ENCODE data around the gene WBP2NL.
A peak's percentile ranks its signal among the peaks of the same experiment; 100 is the strongest.
"Not testable (repeated sequence)": the region's sequence is repeated elsewhere in the genome, so short reads cannot be mapped to it uniquely, and the experiment has no call there.

WBP2NL gene

DNA sequence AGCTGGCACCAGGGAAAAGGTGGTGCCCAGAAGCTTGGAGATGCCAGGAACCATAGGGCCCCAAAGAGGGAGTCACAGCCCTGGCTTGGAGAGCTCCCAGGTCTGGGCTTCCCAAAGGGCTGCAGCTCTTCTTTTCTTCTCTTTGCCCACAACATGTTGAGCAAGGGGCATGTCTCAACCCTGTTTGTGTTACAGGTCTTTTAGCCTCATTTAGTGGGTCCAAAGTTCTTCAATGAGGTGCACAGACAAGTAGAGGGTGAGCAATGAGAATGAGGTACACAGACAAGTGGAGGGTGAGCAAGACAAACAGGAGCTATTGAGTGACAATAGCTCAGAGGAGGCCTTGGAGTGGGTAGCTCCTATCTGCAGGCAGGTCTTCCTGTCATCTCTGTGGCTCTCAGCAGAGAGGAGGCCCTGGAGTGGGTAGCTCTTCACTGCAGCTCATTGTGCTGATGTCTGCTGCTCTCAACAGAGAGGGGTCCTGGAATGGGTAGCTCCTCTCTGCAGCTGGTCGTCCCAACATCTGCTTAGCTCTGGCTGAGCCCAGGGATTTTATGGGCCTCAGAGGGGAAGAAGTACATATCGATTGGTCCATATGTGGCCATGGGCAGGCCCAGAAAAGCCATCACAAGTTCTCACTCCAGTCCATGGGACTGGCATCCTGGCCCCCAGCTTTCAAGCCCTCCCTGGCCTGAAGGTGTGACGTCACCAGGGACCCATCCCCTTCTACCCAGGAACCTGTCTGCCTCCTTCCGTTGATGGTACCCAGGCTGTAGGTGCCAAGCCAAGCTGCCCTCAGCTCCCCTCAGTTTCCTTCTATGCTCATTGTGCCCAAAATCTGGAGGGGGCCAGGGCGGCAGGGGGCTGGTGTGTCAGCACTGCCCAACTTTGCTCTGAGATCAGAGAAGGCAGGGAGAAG, 34.9 kb downstream of the WBP2NL start:
- no peak for ATAC-seq

DNA sequence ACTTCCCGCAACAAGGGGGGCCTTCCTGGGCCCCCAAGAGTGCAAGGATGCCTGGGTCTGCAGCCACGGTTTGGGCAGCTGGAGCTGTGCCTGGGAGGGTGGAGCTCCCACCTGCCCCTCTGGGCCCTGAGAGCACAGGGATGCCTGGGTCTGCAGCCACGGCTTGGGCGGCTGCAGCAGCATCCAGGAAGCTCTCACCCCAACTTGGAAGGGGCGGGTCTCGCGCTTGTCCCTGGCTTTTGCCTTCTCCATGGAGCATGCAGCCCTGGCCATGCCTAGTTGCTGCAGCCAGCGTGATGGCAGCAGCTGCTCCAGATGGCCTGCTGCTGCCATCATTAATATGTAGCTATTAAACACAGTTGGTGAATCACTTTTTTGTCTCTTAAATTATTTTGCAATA, 36.7 kb downstream of the WBP2NL start:
- no peak for ATAC-seq

DNA sequence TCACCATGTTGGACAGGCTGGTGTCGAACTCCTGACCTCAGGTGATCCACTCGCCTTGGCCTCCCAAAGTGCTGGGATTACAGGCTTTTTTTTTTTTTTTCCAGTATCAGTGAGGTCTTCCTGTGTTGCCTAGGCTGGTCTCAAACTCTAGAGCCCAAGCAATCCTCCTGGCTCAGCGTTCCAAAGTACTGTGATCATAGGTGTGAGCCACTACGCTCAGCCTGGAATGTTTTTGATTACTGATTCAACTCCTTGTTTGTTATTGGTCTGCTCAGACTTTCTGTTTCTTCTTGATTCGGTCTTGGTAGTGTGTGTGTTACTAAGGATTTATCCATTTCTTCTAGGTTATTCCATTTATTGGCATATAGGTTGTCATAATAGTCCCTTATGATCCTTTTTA, 40.7 kb downstream of the WBP2NL start:
- no peak for ATAC-seq

DNA sequence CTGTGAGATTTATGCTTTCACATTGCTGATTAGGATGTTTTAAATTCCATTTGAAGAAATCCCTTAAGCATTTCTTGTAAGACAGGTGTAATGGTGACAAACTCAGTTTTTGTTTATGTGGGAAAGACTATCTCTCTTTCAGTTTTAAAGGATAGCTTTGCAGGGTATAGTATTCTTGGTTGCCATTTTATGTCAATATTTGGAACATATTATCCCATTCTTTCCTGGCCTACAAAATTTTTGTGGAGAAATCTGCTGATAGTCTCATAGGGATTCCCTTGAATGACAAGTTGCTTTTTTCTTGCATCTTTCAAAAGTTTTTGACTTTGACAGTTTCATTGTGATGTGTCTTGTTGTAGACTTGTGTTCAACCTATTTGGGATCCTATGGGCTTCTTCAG, 43.2 kb downstream of the WBP2NL start:
- no peak for ATAC-seq

DNA sequence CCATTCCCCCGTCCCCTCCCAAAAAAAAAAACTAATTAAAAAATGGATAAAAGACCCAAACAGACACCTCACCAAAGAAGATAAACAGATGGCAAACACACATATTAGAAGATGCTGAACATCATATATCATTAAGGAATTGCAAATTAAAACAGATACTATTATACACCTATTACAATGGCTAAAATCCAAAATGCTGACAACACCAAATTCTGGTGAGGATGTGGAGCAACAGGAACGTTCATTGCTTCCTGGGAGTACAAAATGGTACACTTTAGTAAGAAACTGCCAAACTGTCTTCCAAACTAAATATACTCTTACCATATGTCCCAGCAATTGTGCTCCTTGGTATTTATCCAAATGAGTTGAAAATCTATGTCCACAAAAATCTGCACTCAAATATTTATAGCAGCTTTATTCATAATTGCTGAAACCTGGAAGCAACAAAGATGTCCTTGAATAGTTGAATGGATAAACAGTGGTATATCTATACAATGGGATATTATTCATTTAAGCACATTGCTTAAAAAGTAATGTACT, 52.1 kb downstream of the WBP2NL start:
- no peak for ATAC-seq

DNA sequence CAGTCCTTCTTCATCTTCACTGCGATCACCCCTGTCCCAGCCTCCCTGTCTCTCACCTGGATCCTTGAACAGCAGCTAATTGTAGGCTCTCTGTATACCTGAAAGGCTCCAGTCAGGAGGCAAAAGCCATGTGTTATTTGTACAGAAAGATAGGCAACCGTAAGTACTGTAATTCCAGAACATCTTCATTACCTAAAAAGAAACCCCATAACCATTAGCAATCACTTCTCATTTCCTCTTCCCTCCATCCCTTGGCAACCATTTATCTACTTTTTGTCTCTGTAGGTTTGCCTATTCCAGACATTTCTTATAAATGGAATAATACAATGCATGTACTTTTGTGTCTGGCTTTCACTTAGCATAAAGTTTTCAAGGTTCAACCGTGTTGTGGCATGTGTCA, 54.2 kb downstream of the WBP2NL start:
- no peak for ATAC-seq

DNA sequence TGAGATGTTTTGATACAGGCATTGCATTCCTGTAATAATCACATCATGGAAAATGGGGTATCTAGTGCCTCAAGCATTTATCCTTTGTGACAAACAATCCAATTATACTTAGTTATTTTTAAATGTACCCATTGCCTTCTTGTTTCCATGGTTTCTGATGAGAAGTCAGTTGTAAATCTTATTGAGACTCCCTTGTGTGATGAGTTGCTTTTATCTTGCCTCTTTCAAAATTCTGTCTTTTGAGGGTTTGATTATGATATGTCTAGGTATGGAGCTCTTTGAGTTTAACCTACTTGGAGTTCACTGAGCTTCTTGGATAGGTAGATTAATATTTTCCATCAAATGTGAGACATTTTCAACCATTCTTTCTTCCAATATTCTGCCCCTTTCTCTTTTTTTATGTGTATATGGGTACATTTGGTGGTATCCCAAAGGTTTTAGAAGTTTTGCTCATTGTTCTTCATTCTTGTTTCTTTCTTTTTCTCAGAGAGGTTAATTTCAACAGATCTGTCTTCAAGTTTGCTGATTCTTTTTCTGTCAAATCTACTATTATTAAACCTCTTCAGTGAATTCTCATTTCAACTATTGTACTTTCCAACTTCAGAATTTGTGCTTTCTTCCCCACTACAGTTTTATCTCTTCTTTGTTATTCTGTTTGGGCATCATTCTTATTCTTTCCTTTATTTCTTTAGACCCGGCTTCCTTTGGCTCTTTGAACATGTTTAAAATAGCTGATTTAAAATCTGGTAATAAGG, 58.3 kb downstream of the WBP2NL start:
- no peak for ATAC-seq

DNA sequence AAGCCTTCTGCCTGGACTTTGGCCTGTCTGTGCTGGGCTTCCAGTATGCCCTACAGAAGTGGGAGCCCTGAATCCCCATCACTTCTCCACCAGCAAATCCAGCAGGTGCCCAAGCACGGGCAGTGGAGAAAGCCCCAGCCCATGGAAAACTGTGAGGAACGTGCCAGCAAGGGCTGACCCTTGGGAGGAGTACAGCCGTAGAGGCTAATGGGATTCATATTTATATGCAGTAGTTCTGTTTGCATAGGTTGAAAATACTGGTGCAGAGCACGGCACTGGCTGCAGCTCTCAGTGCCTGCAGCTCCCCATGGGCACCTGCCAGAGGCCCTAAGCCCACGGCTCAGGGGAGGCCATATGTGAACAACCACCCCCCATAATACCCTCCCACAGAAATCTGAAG, 61.9 kb downstream of the WBP2NL start:
- ATAC-seq = no peak

DNA sequence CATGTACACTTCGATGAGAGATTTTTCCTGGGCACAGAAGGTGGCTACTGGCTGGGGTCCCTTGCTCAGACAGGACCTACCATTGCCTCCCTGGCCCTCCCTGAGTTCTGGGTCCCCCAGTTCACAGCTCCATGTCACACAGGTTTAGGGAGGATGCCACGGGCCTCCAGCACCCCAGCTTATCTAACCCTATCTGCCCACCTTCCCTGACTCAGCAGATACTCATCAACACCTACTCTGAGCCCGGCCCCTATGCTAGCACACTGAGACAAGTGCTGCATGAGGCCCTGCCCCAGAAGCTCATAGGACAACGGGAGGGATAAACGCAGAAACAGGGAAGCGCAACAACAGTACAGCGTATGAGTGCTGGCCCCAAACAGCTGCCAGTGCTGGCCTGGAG, 62.5 kb downstream of the WBP2NL start:
- peak in 1 of 2 donors; percentile 33 for ATAC-seq

DNA sequence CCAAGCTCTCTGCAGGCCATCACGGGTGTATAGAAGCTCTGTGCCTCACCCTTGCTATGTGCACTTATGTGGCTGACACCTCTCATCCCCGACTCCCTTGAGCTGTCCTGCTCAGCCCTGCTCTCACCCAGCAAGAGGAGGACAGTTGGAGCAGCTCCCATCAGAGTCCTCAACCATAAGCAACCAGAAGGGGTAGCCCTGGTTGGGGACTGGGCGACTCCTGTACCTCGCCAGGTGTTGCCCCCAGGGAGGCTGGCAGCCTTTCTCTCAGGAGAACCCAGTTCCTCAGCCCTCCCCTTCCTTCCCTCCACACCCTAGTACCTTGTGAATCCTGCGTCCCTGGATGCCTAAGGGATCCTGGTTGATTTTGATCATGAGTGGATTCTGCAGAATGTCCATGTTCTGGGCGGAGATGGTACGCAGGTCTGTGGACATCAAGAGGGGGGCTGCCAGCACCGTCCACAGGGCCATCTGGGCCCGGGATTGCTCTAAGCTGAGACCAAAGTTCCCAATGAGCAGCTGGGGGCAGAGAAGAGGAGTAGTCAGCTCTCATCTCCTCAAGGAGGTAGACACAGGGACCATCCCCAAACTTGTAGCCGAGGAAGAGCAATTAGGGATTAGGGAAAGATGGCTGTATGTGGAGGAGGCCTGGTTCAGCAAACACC, 64.0 kb downstream of the WBP2NL start:
- ATAC-seq = no peak

DNA sequence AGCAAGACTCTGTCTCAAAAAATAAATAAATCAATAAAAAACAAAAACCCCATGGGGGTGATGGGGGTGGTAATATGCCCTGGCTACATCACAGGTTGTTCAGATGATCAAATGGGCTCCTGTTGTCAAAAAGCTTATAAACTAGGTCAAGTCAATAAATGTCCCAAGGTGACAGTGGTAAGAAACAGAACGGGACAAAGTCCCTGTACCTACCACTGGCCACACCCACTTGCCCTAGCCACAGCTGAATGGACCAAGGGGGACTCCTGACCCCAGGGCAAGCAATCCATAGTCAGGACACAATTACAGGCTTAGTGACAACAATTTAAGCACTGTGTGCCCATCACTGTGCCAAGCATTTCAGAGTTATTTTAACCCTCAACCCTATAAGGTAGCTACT, 66.0 kb downstream of the WBP2NL start:
- ATAC-seq = no peak

DNA sequence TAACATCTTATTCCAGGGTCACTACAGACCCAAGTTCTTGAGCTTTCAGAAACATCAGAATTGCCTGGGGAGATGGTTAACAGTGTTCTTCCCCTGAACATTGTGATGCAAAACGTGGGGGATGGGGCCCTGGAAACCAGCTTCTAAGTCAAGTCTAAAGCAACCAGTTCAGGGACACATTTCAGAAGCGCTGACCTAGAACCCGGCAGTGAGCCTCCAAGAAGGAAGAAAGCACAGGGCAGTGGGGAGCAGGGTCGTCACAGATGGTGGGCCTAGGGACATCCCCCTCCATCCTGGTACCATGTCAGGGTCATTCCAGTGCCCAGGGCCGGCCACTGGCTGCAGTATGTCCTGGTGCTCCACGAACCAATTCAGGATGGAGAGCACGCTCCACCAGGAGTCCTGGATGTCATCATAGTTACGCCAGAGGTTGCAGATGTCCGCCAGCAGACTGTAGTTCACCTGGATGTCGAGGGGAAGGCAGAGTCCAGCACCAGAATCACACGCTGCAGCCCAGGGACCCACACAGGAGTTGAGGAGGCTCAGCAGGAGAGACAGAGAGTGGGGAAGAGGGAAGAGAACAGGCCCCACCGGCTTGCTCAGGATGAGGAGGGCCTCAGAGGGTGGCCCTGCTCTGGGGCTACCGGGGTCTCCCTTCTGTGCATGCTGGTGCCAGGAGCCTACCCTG, 67.0 kb downstream of the WBP2NL start:
- ATAC-seq = no peak

DNA sequence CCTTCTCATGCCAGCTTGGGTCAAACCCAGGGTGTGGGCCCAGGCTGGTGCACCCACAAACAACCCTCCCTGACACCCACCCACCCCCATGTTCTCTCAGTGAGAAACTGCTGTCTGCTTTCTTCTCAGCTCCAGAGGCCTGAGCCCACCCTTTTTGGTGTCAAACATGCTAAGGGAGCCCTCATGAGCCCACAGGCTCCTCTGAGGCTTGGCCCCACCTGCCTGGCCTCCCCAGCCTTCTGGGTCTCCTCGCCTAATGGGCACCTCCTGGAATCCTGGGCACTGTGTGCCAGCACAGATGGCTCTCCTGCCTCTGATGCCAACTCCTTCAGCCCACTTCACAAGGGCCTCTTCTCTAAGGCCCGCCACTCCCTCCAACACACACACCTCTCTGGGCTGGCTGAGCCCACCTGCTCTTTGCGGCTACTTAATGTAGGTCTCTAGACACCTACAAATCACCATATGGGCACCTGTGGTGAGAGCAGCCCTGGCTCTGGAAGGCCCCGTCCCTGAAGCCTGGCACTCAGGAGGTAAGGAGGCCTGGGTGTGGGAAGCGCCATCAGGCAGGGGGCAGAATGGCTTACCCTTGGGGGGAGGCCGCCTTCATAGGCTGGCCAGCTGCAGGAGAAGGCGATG, 67.7 kb downstream of the WBP2NL start:
- ATAC-seq = no peak

DNA sequence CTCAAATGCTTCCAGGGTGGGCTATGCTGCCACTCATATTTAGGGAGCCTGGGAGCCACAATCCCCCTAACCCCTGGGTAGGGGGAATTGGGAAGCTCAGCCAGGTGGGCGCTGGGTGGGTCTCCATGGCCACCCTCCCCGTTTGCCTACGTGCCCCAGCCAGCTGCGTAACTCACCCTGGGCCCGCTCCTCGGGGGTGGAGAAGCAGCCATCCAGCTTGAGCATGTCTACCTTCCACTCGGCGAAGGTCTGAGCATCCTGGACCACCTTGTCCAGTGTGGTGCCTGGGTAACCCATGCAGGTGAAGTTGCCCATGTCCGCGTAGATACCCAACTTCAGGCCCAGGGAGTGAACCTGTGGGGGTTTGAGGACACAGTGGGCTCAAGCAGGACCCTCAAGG, 68.3 kb downstream of the WBP2NL start:
- no peak for ATAC-seq

DNA sequence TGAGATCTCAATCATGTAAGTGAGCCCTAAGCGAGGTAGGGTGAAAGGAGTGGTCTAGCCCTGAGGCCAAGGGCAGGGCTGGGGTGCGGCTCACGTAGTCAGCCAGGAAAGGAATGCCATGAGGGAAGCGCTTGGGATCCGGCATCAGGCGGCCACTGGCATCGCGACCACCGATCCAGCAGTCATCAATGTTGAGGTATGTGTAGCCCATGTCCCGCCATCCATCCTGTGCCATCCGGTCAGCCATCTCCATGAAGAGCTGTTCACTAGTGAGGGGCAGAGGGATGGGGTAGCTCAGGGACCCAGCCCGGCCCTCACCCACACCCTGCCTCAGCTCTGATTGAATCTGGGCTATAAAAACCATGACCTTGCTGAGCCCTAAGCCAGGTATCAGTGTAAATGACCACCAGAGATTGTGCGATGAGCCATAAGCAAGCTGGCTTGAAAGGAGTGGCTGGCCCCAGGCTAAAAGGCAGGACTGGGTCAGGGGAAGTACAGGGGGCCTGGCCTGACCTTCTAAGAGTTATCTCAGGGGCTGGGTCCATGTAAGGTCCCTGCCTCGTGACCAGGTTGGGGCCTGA, 69.2 kb downstream of the WBP2NL start:
- ATAC-seq = no peak

DNA sequence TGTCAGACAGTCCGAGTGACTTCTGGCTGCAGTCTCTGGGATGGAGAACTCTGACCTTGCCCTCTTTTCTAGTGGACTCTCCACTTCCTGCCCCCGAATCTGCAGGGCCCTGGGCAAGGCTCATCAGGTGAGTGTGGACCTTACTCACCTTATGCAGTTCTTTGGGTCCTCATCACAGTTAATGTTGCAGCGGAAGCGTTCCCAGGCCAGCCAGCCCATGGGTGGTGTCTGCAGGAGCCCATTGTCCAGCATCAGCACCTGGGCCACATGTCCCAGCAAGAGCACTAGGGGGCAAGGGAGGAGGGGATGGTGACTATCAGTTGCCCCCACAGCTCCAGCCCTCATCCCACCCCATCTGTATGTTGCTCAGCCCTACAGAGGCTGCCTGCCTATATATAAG, 69.7 kb downstream of the WBP2NL start:
- ATAC-seq = no peak

DNA sequence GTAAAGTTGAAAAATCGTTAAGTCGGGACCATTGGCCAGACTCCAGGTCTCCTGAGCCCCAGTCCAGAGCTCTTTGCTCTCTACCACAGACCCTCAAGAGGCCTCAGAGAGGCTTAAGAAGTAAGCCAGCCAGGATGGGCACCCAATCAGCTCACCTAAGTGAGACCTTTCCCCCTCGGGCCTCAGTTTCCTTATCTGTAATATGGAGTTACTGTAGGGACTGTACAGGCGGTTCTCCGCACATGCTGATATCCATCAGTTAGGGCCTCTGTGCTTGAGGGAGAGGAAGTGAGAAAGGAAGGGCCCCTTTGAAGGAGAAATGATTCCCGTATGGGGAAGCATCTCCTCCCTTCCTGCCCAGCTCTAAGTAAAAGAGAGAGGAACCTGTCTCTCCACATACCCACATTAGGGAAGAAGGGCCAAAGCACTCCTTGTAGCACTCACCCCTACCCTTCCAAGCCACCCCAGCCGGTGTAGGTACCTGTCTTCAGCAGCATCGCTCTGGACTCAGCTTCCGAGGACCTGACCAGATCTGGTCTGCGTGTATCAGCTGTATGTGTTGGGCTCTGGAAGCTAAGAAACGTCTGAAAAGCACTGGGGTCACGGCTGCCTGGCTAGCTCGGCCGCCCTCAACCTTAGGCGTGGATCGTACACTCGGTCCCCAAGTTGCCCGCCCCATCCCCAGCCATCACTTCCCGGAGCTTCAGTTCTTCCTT, 71.4 kb downstream of the WBP2NL start:
- ATAC-seq = peak; percentile 0 to 3

DNA sequence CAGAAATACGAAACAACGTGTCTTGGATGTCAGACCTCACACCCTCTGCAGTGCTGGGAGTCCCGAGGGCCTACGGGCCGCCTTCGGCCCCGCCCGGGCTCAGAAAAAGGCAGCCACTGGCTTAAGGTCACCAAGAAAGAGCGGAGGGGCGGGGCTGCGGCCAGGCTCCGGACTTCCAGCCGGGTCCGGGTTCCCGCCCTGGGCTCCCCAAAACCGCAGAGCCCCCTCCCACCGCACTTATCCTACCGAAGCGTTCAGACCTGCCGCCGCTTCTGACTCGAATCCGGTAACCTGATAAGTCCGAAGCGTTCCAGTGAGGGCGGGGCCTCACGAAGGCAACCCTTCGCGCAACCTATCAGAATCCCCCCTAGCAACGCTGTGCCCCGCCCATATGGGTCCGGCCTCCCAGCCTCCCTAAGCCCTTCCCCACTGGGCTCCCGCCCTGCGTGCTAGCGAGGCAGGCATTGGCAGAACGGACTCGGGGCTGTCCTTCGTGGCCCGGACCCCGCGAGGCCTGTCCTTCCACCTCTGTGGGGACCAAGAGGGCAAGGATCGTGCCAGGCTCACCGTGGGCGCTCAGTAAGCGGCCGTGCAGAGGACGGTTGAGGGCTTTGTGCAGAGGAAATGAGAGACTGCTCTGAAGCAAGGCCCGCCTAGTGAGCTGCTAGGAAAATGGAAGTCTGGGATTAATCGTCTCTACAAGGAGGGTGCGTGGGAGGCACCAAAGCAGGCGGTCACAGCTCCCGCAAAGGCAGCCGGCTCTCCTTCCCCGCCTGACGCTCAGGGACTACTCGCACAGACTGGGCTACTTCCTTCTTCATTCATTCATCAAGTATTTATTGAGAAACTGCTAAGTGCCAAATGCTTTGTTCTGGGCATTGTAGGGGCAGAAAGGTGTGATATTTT, 72.2 kb downstream of the WBP2NL start, which contains the start of gene NAGA:
TSS of gene NAGA (minus strand) at position 296 of the 906 bp plus-strand sequence. CDS start 515 bp downstream, outside the sequence.
- ATAC-seq = peak; percentile 98 to 99

DNA sequence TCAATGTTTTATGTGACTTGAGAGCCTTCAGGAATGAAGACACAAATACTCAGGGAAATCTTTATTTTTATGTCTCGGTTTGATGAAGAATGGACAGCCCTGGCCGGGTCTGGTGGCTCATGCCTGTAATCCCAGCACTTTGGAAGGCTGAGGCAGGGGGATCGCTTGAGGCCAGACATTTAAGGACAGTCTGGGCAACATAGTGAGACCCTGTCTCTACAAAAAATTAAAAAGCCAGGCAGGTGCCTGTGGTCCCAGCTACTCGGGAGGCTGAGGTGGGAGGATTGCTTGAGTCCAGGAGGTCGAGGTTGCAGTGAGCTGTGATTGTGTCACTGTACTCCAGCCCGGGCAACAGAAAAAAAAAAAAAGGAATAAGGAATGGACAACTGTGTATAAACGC, 72.9 kb downstream of the WBP2NL start:
- ATAC-seq = not testable (repeated sequence)

Data from activated CD4-positive, CD25-positive, alpha-beta regulatory T cell treated with anti-CD3 and anti-CD28 coated beads, Interleukin-2, amount 50 U/mL, for 24 hours (primary cell).